Astrocyte (in vitro differentiated cells and primary cell): Measurements from ENCODE around the gene MAPK8IP3. TPM values are rescaled to one million over a fixed set of nuclear protein-coding genes. Genes with fewer than 3 reads are reported as not detected.

ENCODE experiments used
- DNase-seq: peaks from one replicate; pipeline ENCODE4 v3.0.0-alpha.2; 2010; ENCODE audit warnings: low read depth
- FAIRE-seq: peaks from 2 replicates; lab custom pipeline; 2011; peaks lifted over from hg19 to GRCh38; lab: Jason Lieb, UNC
- H2AFZ ChIP-seq: 2 replicates; pipeline ENCODE4 v1.6.0; 2012; ENCODE audit warnings: low read depth, low read length, inconsistent platforms
- H3K27ac ChIP-seq: 2 replicates; pipeline ENCODE4 v1.5.1; 2011; ENCODE audit warnings: low read depth, low read length, inconsistent platforms
- H3K27me3 ChIP-seq: 2 replicates; pipeline ENCODE4 v1.6.0; 2011; ENCODE audit warnings: low read length, inconsistent platforms; ENCODE audit not compliant: insufficient read depth
- H3K36me3 ChIP-seq: 2 replicates; pipeline ENCODE4 v1.5.1; 2011; ENCODE audit warnings: low read length, inconsistent platforms; ENCODE audit not compliant: insufficient read depth
- H3K4me1 ChIP-seq: 2 replicates; pipeline ENCODE4 v1.5.1; 2011; ENCODE audit warnings: low read length, inconsistent platforms; ENCODE audit not compliant: insufficient read depth
- H3K4me2 ChIP-seq: 2 replicates; pipeline ENCODE4 v1.6.0; 2012; ENCODE audit warnings: low read length, inconsistent platforms
- H3K4me3 ChIP-seq: 2 replicates; pipeline ENCODE4 v1.5.1; 2011; ENCODE audit warnings: low read depth, mild to moderate bottlenecking, low read length, inconsistent platforms; ENCODE audit not compliant: insufficient read depth
- H3K79me2 ChIP-seq: 2 replicates; pipeline ENCODE4 v1.6.0; 2012; ENCODE audit warnings: mild to moderate bottlenecking, low read length, inconsistent platforms; ENCODE audit not compliant: insufficient read depth
- H3K9ac ChIP-seq: 2 replicates; pipeline ENCODE4 v1.6.0; 2012; ENCODE audit warnings: mild to moderate bottlenecking, low read length, inconsistent platforms
- H3K9me3 ChIP-seq: 2 replicates; pipeline ENCODE4 v1.5.1; 2012; ENCODE audit warnings: low read depth, mild to moderate bottlenecking, low read length, inconsistent platforms; ENCODE audit not compliant: insufficient read depth
- H4K20me1 ChIP-seq: 2 replicates; pipeline ENCODE4 v1.6.0; 2012; ENCODE audit warnings: low read length, inconsistent platforms; ENCODE audit not compliant: insufficient read depth
- H3K27ac Mint-ChIP-seq: one replicate; pipeline ENCODE4 v1.8.0; 2021; ENCODE audit warnings: mild to moderate bottlenecking, mixed read lengths; ENCODE audit not compliant: unreplicated experiment
- H3K27me3 Mint-ChIP-seq: one replicate; pipeline ENCODE4 v1.8.0; 2021; ENCODE audit warnings: low read depth, mixed read lengths; ENCODE audit not compliant: unreplicated experiment
- H3K36me3 Mint-ChIP-seq: one replicate; pipeline ENCODE4 v1.8.0; 2021; ENCODE audit warnings: low read depth, mixed read lengths; ENCODE audit not compliant: unreplicated experiment
- H3K4me1 Mint-ChIP-seq: one replicate; pipeline ENCODE4 v1.8.0; 2021; ENCODE audit warnings: low read depth, mixed read lengths; ENCODE audit not compliant: unreplicated experiment
- H3K4me3 Mint-ChIP-seq: one replicate; pipeline ENCODE4 v1.8.0; 2021; ENCODE audit warnings: mild to moderate bottlenecking, moderate library complexity, mixed read lengths; ENCODE audit not compliant: unreplicated experiment
- H3K9me3 Mint-ChIP-seq: one replicate; pipeline ENCODE4 v1.8.0; 2021; ENCODE audit warnings: mild to moderate bottlenecking, mixed read lengths; ENCODE audit not compliant: unreplicated experiment
- CTCF ChIP-seq: IDR thresholded peaks from 2 replicates; pipeline ENCODE4 v1.5.1; 2011; ENCODE audit warnings: low read depth, mild to moderate bottlenecking, inconsistent platforms, low read length, moderate library complexity; ENCODE audit not compliant: insufficient read depth
- EZH2 ChIP-seq: IDR thresholded peaks from 2 replicates; pipeline ENCODE4 v1.6.1; 2012; ENCODE audit warnings: mild to moderate bottlenecking, low read length, inconsistent platforms; ENCODE audit not compliant: insufficient read depth
- total RNA-seq: library from RNA; stranded (reverse); gene quantifications from 2 replicates; pipeline ENCODE4 v1.2.1, GENCODE V29; 2021

The MAPK8IP3 gene
- total RNA-seq, 1 donor from 2014 or later: 92.4 TPM

- no peak overlapping the region for H3K4me3 ChIP-seq
- no peak overlapping the region for H3K9ac ChIP-seq
- no peak overlapping the region for H2AFZ ChIP-seq
- H3K4me2 ChIP-seq: no peak overlapping the region
- H3K9me3 ChIP-seq: no peaks in the 10 kb centered on the region
- Mint-ChIP-seq H3K27me3 (no peaks in the 10 kb centered on the region), H3K27ac (no peak overlapping the region), H3K36me3 (peaks cover 13% of the 10 kb centered on the region), H3K4me3 (no peak overlapping the region), H3K9me3 (no peaks in the 10 kb centered on the region), H3K4me1 (no peaks in the 10 kb centered on the region)
- no peak for TF ChIP-seq EZH2
- TF ChIP-seq CTCF: no peak
- H3K27me3 ChIP-seq: no peaks in the 10 kb centered on the region
- peaks cover 3% of the 10 kb centered on the region for H4K20me1 ChIP-seq
- H3K4me1 ChIP-seq: peaks cover 3% of the 10 kb centered on the region
- FAIRE-seq (no peak), DNase-seq (no peak)
- H3K36me3 ChIP-seq: no peaks in the 10 kb centered on the region
- H3K27ac ChIP-seq: no peak overlapping the region
- H3K79me2 ChIP-seq: no peaks in the 10 kb centered on the region
Measured at GRCh38 chr16:1817276-1817589, 111.2 kb downstream of the MAPK8IP3 start.

GRCh38 chr16:1817716-1818115 lies 111.7 kb downstream of the MAPK8IP3 start:
- no peak for FAIRE-seq
- Histone ChIP-seq H3K27ac (no peak overlapping the region), H2AFZ (no peak overlapping the region), H3K36me3 (no peaks in the 10 kb centered on the region), H3K4me3 (no peak overlapping the region), H3K9ac (no peak overlapping the region), H3K4me1 (no peaks in the 10 kb centered on the region), H3K4me2 (no peak overlapping the region), H3K27me3 (no peaks in the 10 kb centered on the region), H3K79me2 (no peaks in the 10 kb centered on the region), H4K20me1 (peaks cover 3% of the 10 kb centered on the region), H3K9me3 (no peaks in the 10 kb centered on the region)
- DNase-seq: no peak
- H3K27ac Mint-ChIP-seq: no peak overlapping the region
- H3K9me3 Mint-ChIP-seq: no peaks in the 10 kb centered on the region
- no peak for TF ChIP-seq CTCF
- no peak for TF ChIP-seq EZH2
- peaks cover 13% of the 10 kb centered on the region for H3K36me3 Mint-ChIP-seq
- no peaks in the 10 kb centered on the region for H3K27me3 Mint-ChIP-seq
- H3K4me1 Mint-ChIP-seq: no peaks in the 10 kb centered on the region
- no peak overlapping the region for H3K4me3 Mint-ChIP-seq

- Mint-ChIP-seq H3K36me3 (peaks cover 12% of the 10 kb centered on the region), H3K4me3 (no peak overlapping the region), H3K4me1 (no peaks in the 10 kb centered on the region), H3K27me3 (no peaks in the 10 kb centered on the region), H3K27ac (no peak overlapping the region), H3K9me3 (no peaks in the 10 kb centered on the region)
- Histone ChIP-seq H3K27ac (no peak overlapping the region), H3K9me3 (no peaks in the 10 kb centered on the region), H3K9ac (no peak overlapping the region), H4K20me1 (no peaks in the 10 kb centered on the region), H3K4me2 (no peak overlapping the region), H3K4me3 (no peak overlapping the region), H3K79me2 (no peaks in the 10 kb centered on the region), H3K27me3 (no peaks in the 10 kb centered on the region), H3K36me3 (no peaks in the 10 kb centered on the region), H3K4me1 (no peaks in the 10 kb centered on the region), H2AFZ (no peak overlapping the region)
- FAIRE-seq: no peak
- no peak for DNase-seq
- TF ChIP-seq CTCF: no peak
- TF ChIP-seq EZH2: no peak
Measured at GRCh38 chr16:1818204-1818872, 112.3 kb downstream of the MAPK8IP3 start.
